HG03135 (cell line): ENCODE data around the gene SP7.

Experiments used
- ATAC-seq: cut with Tn5 transposase; IDR thresholded peaks from one replicate; pipeline ENCODE4 v1.9.1; 2021; ENCODE audit warnings: mild to moderate bottlenecking, moderate library complexity; ENCODE audit not compliant: unreplicated experiment

The SP7 gene

DNA sequence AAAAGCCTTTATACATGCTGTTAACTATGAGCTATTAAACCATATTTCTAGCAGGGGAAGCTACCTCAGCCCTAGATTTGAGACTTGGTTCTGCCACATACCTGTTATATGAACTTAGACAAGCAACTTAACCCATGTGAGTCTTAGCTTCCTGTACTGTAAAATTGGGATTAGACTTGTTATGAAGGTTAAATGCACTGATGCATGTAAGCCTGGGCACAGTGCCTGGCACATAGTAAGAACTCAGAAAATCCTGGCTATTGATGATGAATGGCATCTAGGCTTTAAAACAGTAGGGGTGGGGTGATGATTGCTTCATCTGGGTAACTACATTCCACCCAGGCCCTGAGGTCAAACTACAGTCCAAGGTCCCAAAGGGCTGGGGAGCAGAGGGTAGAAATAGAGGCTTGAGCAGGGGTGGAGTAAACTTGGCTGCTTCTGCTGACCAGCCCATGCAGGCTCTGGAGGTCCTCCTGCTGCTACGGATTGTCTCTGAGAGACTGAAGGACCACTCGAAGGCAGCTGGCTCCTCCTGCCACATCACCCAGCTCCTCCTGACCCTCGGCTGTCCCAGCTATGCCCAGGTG, 56.8 kb downstream of the SP7 start:
- no peak for ATAC-seq

- ATAC-seq = no peak
Observed at GRCh38 chr12:53277981-53278380, 58.2 kb downstream of the SP7 start.
